ENCODE measurements around the gene DCC. TPM values are rescaled to one million over a fixed set of nuclear protein-coding genes. Genes with fewer than 3 reads are reported as not detected.

DCC gene
- total and polyA plus RNA-seq, 2 experiments from 2014 or later = 0.53 to 0.73 TPM

DNA sequence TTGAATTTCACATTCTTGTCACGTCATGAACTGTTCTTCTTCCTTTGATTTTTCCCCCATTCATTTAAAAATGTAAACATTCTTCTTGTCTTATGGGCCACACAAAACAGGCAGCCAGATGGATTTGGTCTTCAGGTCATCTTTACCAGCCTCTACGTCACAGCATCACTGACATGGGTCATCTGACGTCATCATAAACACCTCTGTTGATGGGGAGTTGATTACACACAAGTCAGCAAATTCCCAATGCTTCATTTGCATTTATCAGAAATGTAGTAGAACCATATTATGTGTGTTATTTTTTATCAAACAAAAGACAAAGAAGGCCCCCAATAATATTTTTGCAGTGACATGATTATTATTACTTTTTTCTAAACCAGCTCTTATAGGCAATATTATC is 777.9 kb downstream of the DCC start:
- ATAC-seq (no peak), DNase-seq (ENCODE audit: low spot score) (no peak)
- TF ChIP-seq, protein P1, sequence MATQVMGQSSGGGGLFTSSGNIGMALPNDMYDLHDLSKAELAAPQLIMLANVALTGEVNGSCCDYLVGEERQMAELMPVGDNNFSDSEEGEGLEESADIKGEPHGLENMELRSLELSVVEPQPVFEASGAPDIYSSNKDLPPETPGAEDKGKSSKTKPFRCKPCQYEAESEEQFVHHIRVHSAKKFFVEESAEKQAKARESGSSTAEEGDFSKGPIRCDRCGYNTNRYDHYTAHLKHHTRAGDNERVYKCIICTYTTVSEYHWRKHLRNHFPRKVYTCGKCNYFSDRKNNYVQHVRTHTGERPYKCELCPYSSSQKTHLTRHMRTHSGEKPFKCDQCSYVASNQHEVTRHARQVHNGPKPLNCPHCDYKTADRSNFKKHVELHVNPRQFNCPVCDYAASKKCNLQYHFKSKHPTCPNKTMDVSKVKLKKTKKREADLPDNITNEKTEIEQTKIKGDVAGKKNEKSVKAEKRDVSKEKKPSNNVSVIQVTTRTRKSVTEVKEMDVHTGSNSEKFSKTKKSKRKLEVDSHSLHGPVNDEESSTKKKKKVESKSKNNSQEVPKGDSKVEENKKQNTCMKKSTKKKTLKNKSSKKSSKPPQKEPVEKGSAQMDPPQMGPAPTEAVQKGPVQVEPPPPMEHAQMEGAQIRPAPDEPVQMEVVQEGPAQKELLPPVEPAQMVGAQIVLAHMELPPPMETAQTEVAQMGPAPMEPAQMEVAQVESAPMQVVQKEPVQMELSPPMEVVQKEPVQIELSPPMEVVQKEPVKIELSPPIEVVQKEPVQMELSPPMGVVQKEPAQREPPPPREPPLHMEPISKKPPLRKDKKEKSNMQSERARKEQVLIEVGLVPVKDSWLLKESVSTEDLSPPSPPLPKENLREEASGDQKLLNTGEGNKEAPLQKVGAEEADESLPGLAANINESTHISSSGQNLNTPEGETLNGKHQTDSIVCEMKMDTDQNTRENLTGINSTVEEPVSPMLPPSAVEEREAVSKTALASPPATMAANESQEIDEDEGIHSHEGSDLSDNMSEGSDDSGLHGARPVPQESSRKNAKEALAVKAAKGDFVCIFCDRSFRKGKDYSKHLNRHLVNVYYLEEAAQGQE (IDR thresholded peaks at IDR 0.05; ENCODE audit: unreplicated experiment) = no peak
- TF ChIP-seq, protein P2, sequence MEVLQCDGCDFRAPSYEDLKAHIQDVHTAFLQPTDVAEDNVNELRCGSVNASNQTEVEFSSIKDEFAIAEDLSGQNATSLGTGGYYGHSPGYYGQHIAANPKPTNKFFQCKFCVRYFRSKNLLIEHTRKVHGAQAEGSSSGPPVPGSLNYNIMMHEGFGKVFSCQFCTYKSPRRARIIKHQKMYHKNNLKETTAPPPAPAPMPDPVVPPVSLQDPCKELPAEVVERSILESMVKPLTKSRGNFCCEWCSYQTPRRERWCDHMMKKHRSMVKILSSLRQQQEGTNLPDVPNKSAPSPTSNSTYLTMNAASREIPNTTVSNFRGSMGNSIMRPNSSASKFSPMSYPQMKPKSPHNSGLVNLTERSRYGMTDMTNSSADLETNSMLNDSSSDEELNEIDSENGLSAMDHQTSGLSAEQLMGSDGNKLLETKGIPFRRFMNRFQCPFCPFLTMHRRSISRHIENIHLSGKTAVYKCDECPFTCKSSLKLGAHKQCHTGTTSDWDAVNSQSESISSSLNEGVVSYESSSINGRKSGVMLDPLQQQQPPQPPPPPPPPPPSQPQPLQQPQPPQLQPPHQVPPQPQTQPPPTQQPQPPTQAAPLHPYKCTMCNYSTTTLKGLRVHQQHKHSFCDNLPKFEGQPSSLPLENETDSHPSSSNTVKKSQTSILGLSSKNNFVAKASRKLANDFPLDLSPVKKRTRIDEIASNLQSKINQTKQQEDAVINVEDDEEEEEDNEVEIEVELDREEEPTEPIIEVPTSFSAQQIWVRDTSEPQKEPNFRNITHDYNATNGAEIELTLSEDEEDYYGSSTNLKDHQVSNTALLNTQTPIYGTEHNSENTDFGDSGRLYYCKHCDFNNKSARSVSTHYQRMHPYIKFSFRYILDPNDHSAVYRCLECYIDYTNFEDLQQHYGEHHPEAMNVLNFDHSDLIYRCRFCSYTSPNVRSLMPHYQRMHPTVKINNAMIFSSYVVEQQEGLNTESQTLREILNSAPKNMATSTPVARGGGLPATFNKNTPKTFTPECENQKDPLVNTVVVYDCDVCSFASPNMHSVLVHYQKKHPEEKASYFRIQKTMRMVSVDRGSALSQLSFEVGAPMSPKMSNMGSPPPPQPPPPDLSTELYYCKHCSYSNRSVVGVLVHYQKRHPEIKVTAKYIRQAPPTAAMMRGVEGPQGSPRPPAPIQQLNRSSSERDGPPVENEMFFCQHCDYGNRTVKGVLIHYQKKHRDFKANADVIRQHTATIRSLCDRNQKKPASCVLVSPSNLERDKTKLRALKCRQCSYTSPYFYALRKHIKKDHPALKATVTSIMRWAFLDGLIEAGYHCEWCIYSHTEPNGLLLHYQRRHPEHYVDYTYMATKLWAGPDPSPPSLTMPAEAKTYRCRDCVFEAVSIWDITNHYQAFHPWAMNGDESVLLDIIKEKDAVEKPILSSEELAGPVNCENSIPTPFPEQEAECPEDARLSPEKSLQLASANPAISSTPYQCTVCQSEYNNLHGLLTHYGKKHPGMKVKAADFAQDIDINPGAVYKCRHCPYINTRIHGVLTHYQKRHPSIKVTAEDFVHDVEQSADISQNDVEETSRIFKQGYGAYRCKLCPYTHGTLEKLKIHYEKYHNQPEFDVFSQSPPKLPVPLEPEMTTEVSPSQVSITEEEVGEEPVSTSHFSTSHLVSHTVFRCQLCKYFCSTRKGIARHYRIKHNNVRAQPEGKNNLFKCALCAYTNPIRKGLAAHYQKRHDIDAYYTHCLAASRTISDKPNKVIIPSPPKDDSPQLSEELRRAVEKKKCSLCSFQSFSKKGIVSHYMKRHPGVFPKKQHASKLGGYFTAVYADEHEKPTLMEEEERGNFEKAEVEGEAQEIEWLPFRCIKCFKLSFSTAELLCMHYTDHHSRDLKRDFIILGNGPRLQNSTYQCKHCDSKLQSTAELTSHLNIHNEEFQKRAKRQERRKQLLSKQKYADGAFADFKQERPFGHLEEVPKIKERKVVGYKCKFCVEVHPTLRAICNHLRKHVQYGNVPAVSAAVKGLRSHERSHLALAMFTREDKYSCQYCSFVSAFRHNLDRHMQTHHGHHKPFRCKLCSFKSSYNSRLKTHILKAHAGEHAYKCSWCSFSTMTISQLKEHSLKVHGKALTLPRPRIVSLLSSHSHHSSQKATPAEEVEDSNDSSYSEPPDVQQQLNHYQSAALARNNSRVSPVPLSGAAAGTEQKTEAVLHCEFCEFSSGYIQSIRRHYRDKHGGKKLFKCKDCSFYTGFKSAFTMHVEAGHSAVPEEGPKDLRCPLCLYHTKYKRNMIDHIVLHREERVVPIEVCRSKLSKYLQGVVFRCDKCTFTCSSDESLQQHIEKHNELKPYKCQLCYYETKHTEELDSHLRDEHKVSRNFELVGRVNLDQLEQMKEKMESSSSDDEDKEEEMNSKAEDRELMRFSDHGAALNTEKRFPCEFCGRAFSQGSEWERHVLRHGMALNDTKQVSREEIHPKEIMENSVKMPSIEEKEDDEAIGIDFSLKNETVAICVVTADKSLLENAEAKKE (CRISPR knock-in tag; IDR thresholded peaks at IDR 0.05) = no peak
- TF ChIP-seq EZH2phosphoT487 (IDR thresholded peaks at IDR 0.05; ENCODE audit: unreplicated experiment) (no peak), CTCF (conservative IDR thresholded peaks at IDR 0.05; ENCODE audit: low read depth in 2 of 2) (no peak), EZH2 (IDR thresholded peaks at IDR 0.05; ENCODE audit: low read depth, unreplicated experiment) (no peak), POLR2AphosphoS5 (IDR thresholded peaks at IDR 0.05; ENCODE audit: low read depth) (no peak), ZNF114 (CRISPR knock-in tag; IDR thresholded peaks at IDR 0.05) (no peak), JUNB (IDR thresholded peaks at IDR 0.05; ENCODE audit: unreplicated experiment) (no peak), CREB1 (CRISPR knock-in tag; IDR thresholded peaks at IDR 0.05; ENCODE audit: low read depth) (no peak)
- Mint-ChIP-seq H3K9me3 (no peaks in the 10 kb centered on the region), H3K4me1 (peaks cover 21% of the 10 kb centered on the region; the same call in 2 of the 3 replicates), H3K27ac (0 out of 2 replicates have a peak overlapping the region, but pooled peaks have one; percentile 11), H3K36me3 (ENCODE audit: low read depth) (no peaks in the 10 kb centered on the region), H3K27me3 (ENCODE audit: insufficient read depth, low read depth, poor library complexity) (no peaks in the 10 kb centered on the region), H3K4me3 (no peak overlapping the region)
- H3K4me3 ChIP-seq = no peak overlapping the region
- no peaks in the 10 kb centered on the region for H4K20me1 ChIP-seq (replicated peaks; ENCODE audit: insufficient read depth)
- no peak overlapping the region for H2AFZ ChIP-seq
- no peak overlapping the region for H3K4me2 ChIP-seq
- no peaks in the 10 kb centered on the region for H3K36me3 ChIP-seq (ENCODE audit: insufficient read depth)
- no peaks in the 10 kb centered on the region for H3K9me2 ChIP-seq (ENCODE audit: insufficient read depth)
- peaks cover 21% of the 10 kb centered on the region for H3K4me1 ChIP-seq (ENCODE audit: insufficient read depth)
- no peaks in the 10 kb centered on the region for H3F3A ChIP-seq (replicated peaks; ENCODE audit: low read depth)
- H3K27me3 ChIP-seq (ENCODE audit: insufficient read depth) = no peaks in the 10 kb centered on the region
- no peak overlapping the region for H3K27ac ChIP-seq (ENCODE audit: low read depth)
- no peaks in the 10 kb centered on the region for H3K79me2 ChIP-seq (replicated peaks; ENCODE audit: insufficient read depth)

All from GM23338 (cell line).